H9 (cell line): ENCODE results near the gene PRR12. TPM values are rescaled to one million over a fixed set of nuclear protein-coding genes. Genes with fewer than 3 reads are reported as not detected.

Source experiments
- DNase-seq: peaks from one replicate; pipeline ENCODE4 v3.0.0-alpha.2; 2017
- H2AFZ ChIP-seq: one replicate; pipeline ENCODE4 v1.6.1; 2013; ENCODE audit warnings: mild to moderate bottlenecking, low read length, control low read depth, moderate library complexity
- H2AK5ac ChIP-seq: 2 replicates; pipeline ENCODE4 v1.6.1; 2013; ENCODE audit warnings: low read length, control low read depth, mixed read lengths; ENCODE audit not compliant: insufficient read length
- H2BK120ac ChIP-seq: one replicate; pipeline ENCODE4 v1.6.1; 2013; ENCODE audit warnings: low read depth, mild to moderate bottlenecking, low read length, control low read depth, inconsistent platforms; ENCODE audit not compliant: poor library complexity, severe bottlenecking
- H2BK12ac ChIP-seq: 2 replicates; pipeline ENCODE4 v1.6.1; 2013; ENCODE audit warnings: low read length, control low read depth, mixed read lengths, low read depth; ENCODE audit not compliant: insufficient read length
- H2BK15ac ChIP-seq: 2 replicates; pipeline ENCODE4 v1.6.1; 2013; ENCODE audit warnings: low read depth, low read length, control low read depth
- H2BK20ac ChIP-seq: one replicate; pipeline ENCODE4 v1.6.1; 2013; ENCODE audit warnings: low read depth, mild to moderate bottlenecking, low read length, control low read depth, inconsistent platforms; ENCODE audit not compliant: poor library complexity, severe bottlenecking
- H2BK5ac ChIP-seq: 2 replicates; pipeline ENCODE4 v1.6.1; 2013; ENCODE audit warnings: low read length, control low read depth, mixed read lengths; ENCODE audit not compliant: insufficient read length
- H3K14ac ChIP-seq: 2 replicates; pipeline ENCODE4 v1.6.1; 2013; ENCODE audit warnings: low read length, control low read depth; ENCODE audit not compliant: insufficient read depth
- H3K18ac ChIP-seq: 2 replicates; pipeline ENCODE4 v1.6.1; 2013; ENCODE audit warnings: low read depth, mild to moderate bottlenecking, mixed read lengths, low read length, control low read depth; ENCODE audit not compliant: insufficient read length
- H3K23ac ChIP-seq: 2 replicates; pipeline ENCODE4 v1.6.1; 2013; ENCODE audit warnings: low read length, control low read depth, mixed read lengths, low read depth; ENCODE audit not compliant: insufficient read length
- H3K23me2 ChIP-seq: 2 replicates; pipeline ENCODE4 v1.6.1; 2013; ENCODE audit warnings: low read depth, mild to moderate bottlenecking, mixed read lengths, low read length, control low read depth; ENCODE audit not compliant: insufficient read length, poor library complexity, severe bottlenecking
- H3K27ac ChIP-seq: 2 replicates; pipeline ENCODE4 v1.5.1; 2013; ENCODE audit warnings: low read length, control low read depth, mixed read lengths, low read depth; ENCODE audit not compliant: insufficient read length
- H3K27me3 ChIP-seq: 2 replicates; pipeline ENCODE4 v1.6.1; 2013; ENCODE audit warnings: low read length, control low read depth, inconsistent platforms; ENCODE audit not compliant: insufficient read depth
- H3K4ac ChIP-seq: 2 replicates; pipeline ENCODE4 v1.6.1; 2013; ENCODE audit warnings: low read depth, mild to moderate bottlenecking, control low read depth, inconsistent platforms, low read length, moderate library complexity
- H3K4me1 ChIP-seq: 2 replicates; pipeline ENCODE4 v1.6.1; 2013; ENCODE audit warnings: low read length, control low read depth, inconsistent platforms; ENCODE audit not compliant: insufficient read depth
- H3K4me2 ChIP-seq: 2 replicates; pipeline ENCODE4 v1.6.1; 2013; ENCODE audit warnings: low read length, control low read depth, mixed read lengths; ENCODE audit not compliant: insufficient read length, insufficient read depth
- H3K56ac ChIP-seq: 2 replicates; pipeline ENCODE4 v1.6.1; 2013; ENCODE audit warnings: low read depth, mild to moderate bottlenecking, mixed read lengths, low read length, control low read depth; ENCODE audit not compliant: insufficient read length
- H3K79me1 ChIP-seq: 2 replicates; pipeline ENCODE4 v1.6.1; 2013; ENCODE audit warnings: low read depth, mild to moderate bottlenecking, moderate library complexity, low read length, control low read depth, inconsistent platforms; ENCODE audit not compliant: insufficient read depth, poor library complexity, severe bottlenecking
- H3K79me2 ChIP-seq: 2 replicates; pipeline ENCODE4 v1.6.1; 2013; ENCODE audit warnings: low read length, control low read depth, inconsistent platforms; ENCODE audit not compliant: insufficient read depth
- H3K9ac ChIP-seq: 2 replicates; pipeline ENCODE4 v1.6.1; 2013; ENCODE audit warnings: low read length, control low read depth, mixed read lengths; ENCODE audit not compliant: insufficient read length; ENCODE audit errors: extremely low read depth
- H3K9me3 ChIP-seq: one replicate; pipeline ENCODE4 v1.6.1; 2013; ENCODE audit warnings: low read depth, low read length, inconsistent platforms; ENCODE audit not compliant: control insufficient read depth
- H3T11ph ChIP-seq: one replicate; pipeline ENCODE4 v1.6.1; 2013; ENCODE audit warnings: mild to moderate bottlenecking, low read length, control low read depth, inconsistent platforms
- H4K20me1 ChIP-seq: one replicate; pipeline ENCODE4 v1.6.1; 2013; ENCODE audit not compliant: control insufficient read depth, insufficient read length, insufficient read depth
- H4K5ac ChIP-seq: 2 replicates; pipeline ENCODE4 v1.6.1; 2013; ENCODE audit warnings: low read depth, mild to moderate bottlenecking, mixed read lengths, low read length, control low read depth; ENCODE audit not compliant: insufficient read length
- H4K8ac ChIP-seq: replicated peaks from 2 replicates; pipeline ENCODE4 v1.6.1; 2013; ENCODE audit warnings: low read length, control low read depth, mixed read lengths, low read depth; ENCODE audit not compliant: insufficient read length
- H4K91ac ChIP-seq: 2 replicates; pipeline ENCODE4 v1.6.1; 2013; ENCODE audit warnings: low read depth, mild to moderate bottlenecking, moderate library complexity, mixed read lengths, low read length, control low read depth; ENCODE audit not compliant: insufficient read length
- H3K27ac Mint-ChIP-seq, 3 experiments: 2 replicates in 2 of 3; 3 replicates in 1 of 3; pipeline ENCODE4 v1.8.0; 2020 to 2021; ENCODE audit warnings: mixed read lengths in 3 of 3, mild to moderate bottlenecking in 1 of 3, moderate library complexity in 1 of 3
- H3K27me3 Mint-ChIP-seq: 2 replicates; pipeline ENCODE4 v1.8.0; 2021; ENCODE audit warnings: low read depth, mild to moderate bottlenecking, moderate library complexity, mixed read lengths
- H3K36me3 Mint-ChIP-seq, 3 experiments: 2 replicates in 2 of 3; 3 replicates in 1 of 3; pipeline ENCODE4 v1.8.0; 2020 to 2021; ENCODE audit warnings: low read depth in 3 of 3, mixed read lengths in 3 of 3; ENCODE audit not compliant: insufficient read depth in 1 of 3
- H3K4me1 Mint-ChIP-seq, 2 experiments: 2 replicates each; pipeline ENCODE4 v1.8.0; 2020; ENCODE audit warnings: mixed read lengths in 2 of 2
- H3K4me3 Mint-ChIP-seq, 2 experiments: 2 replicates in 1 of 2; 3 replicates in 1 of 2; pipeline ENCODE4 v1.8.0; 2020 to 2021; ENCODE audit warnings: mild to moderate bottlenecking in 2 of 2, mixed read lengths in 2 of 2, moderate library complexity in 1 of 2
- H3K9me3 Mint-ChIP-seq, 2 experiments: 2 replicates in 1 of 2; 3 replicates in 1 of 2; pipeline ENCODE4 v1.8.0; 2020; ENCODE audit warnings: mild to moderate bottlenecking in 2 of 2, mixed read lengths in 2 of 2, moderate library complexity in 1 of 2
- CTCF ChIP-seq: fragments of 200-600 bp; sonication (generic); conservative IDR thresholded peaks from 3 replicates; pipeline ENCODE4 v1.8.0; 2021; ENCODE audit warnings: antibody characterized with exemption, mild to moderate bottlenecking
- WGBS: extraction: QIAGEN DNeasy Blood & Tissue Kit; methylation state at CpG from one replicate; pipeline ENCODE4 v1.1.7; 2013; ENCODE audit warnings: missing lambda C conversion rate, low lambda C conversion rate, mixed read lengths; ENCODE audit not compliant: insufficient read length; ENCODE audit errors: extremely low coverage; 5-methylcytosine and 5-hydroxymethylcytosine counted together
- total RNA-seq: library from RNA; stranded (reverse); gene quantifications from 2 replicates; pipeline ENCODE4 v1.2.1, GENCODE V29; 2021

Gene PRR12
- total RNA-seq, 1 experiment from 2014 or later = 65.9 TPM

DNA sequence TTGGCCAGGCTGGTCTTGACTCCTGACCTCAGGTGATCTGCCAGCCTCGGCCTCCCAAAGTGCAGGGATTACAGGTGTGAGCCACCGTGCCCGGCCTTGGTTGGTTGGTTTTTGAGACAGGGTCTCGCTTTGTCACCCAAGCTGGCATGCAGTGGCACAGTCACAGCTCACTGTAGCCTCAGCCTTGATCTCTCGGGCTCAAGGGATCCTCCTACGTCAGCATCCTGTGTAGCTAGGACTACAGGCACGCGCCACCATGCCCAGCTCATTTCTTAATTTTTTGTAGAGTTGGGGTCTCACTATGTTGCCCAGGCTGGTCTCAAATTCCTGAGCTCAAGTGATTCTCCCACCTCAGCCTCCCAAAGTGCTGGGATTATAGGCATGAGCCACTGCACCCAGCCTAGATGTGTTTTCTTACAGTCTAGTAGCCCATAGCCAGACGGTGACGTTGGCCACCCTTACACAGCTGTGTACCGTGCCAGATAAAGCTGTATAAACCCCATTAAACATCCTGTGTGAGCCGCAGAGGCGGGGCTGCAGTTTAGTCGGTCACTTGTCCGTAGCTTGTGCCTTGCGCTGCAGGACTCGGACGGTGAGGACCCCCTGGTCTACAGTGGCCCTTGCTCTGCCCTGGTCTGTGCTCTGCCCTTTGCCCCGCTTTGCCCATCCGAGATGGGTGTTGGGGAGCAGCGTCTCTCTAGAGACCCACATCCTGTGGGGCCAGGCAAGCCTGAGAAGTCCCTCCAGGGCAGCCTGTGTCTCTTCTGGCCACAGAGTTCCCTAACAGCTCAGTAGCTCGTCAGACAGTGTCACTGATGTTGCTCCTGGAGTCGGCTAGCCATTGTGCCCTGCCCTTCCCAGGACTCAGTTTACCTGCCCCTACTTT, 64.8 kb downstream of the PRR12 start:
- no peak for TF ChIP-seq CTCF
- Histone ChIP-seq H4K8ac (no peak overlapping the region), H2AK5ac (no peak overlapping the region), H3K9ac (no peak overlapping the region), H3K4me2 (no peak overlapping the region), H2BK5ac (no peak overlapping the region), H2AFZ (no peak overlapping the region), H4K20me1 (no peaks in the 10 kb centered on the region), H3K27ac (no peak overlapping the region), H4K5ac (no peak overlapping the region), H3K9me3 (no peaks in the 10 kb centered on the region), H4K91ac (no peak overlapping the region), H3K56ac (no peak overlapping the region), H2BK120ac (no peak overlapping the region), H2BK15ac (no peak overlapping the region), H3K14ac (no peak overlapping the region; the same call in 1 of the 2 replicates), H2BK12ac (no peak overlapping the region), H3K4me1 (no peaks in the 10 kb centered on the region), H3K27me3 (no peaks in the 10 kb centered on the region), H3T11ph (no peak overlapping the region), H3K23me2 (no peaks in the 10 kb centered on the region), H3K79me1 (no peaks in the 10 kb centered on the region), H3K79me2 (no peaks in the 10 kb centered on the region), H3K18ac (no peak overlapping the region), H3K23ac (no peak overlapping the region), H2BK20ac (no peak overlapping the region), H3K4ac (no peak overlapping the region)
- Mint-ChIP-seq H3K9me3 (peaks cover 7% of the 10 kb centered on the region in 2 experiments; a peak in 4 of 5 replicates), H3K4me3 (no peak overlapping the region; a peak in 1 of 5 replicates), H3K4me1 (peaks cover 19 to 21% of the 10 kb centered on the region in 2 experiments), H3K27ac (peak overlapping the region; percentile 82 to 97 (median 91); a peak in 5 of 7 replicates), H3K36me3 (peaks cover 41 to 81% (median 80%) of the 10 kb centered on the region in 3 experiments), H3K27me3 (no peaks in the 10 kb centered on the region)
- WGBS = no CpG with 5 or more reads among the region's 23 CpGs
- no peak for DNase-seq
